Measurements from ENCODE around the gene EEFSEC. TPM values are rescaled to one million over a fixed set of nuclear protein-coding genes. Genes with fewer than 3 reads are reported as not detected.

Gene EEFSEC
- total RNA-seq, 2 experiments from 2014 or later: 21.7 to 23.1 TPM

GRCh38 chr3:128431803-128432300 is 278.6 kb downstream of the EEFSEC start:
- no peak overlapping the region for H3K4me3 Mint-ChIP-seq
- H3K4me1 Mint-ChIP-seq (ENCODE audit: low read depth): peaks cover 6% of the 10 kb centered on the region
- H3K27ac Mint-ChIP-seq: no peak overlapping the region
- H3K27me3 Mint-ChIP-seq (ENCODE audit: low read depth): peaks cover 44% of the 10 kb centered on the region
- no peaks in the 10 kb centered on the region for H3K36me3 Mint-ChIP-seq (ENCODE audit: low read depth)
- ATAC-seq (no peak), DNase-seq (no peak)
- ChIA-PET CTCF (no interaction called here), POLR2A (no interaction called here)
- H3K9me3 Mint-ChIP-seq (ENCODE audit: insufficient read depth): no peaks in the 10 kb centered on the region

- ATAC-seq (no peak), DNase-seq (no peak)
- H3K36me3 Mint-ChIP-seq (ENCODE audit: low read depth): no peaks in the 10 kb centered on the region
- no peaks in the 10 kb centered on the region for H3K9me3 Mint-ChIP-seq (ENCODE audit: insufficient read depth)
- no peak overlapping the region for H3K27ac Mint-ChIP-seq
- H3K4me1 Mint-ChIP-seq (ENCODE audit: low read depth): peaks cover 6% of the 10 kb centered on the region
- no peak overlapping the region for H3K4me3 Mint-ChIP-seq
- CTCF ChIA-PET: no interaction called here
- peaks cover 45% of the 10 kb centered on the region for H3K27me3 Mint-ChIP-seq (ENCODE audit: low read depth)
- POLR2A ChIA-PET: no interaction called here
Observed at GRCh38 chr3:128432301-128432970, 279.2 kb downstream of the EEFSEC start.

- Mint-ChIP-seq H3K4me3 (no peak overlapping the region), H3K9me3 (ENCODE audit: insufficient read depth) (no peaks in the 10 kb centered on the region), H3K36me3 (ENCODE audit: low read depth) (no peaks in the 10 kb centered on the region), H3K4me1 (ENCODE audit: low read depth) (peaks cover 6% of the 10 kb centered on the region), H3K27me3 (ENCODE audit: low read depth) (peaks cover 46% of the 10 kb centered on the region), H3K27ac (no peak overlapping the region)
- DNase-seq (no peak), ATAC-seq (no peak)
- POLR2A ChIA-PET: no interaction called here
- CTCF ChIA-PET: no interaction called here
Observed at GRCh38 chr3:128432971-128433836, 279.9 kb downstream of the EEFSEC start.

- POLR2A ChIA-PET: no interaction called here
- no peak overlapping the region for H3K27ac Mint-ChIP-seq
- peaks cover 46% of the 10 kb centered on the region for H3K27me3 Mint-ChIP-seq (ENCODE audit: low read depth)
- no peak for DNase-seq
- no peak for ATAC-seq
- no peaks in the 10 kb centered on the region for H3K9me3 Mint-ChIP-seq (ENCODE audit: insufficient read depth)
- H3K4me3 Mint-ChIP-seq: no peak overlapping the region
- peaks cover 6% of the 10 kb centered on the region for H3K4me1 Mint-ChIP-seq (ENCODE audit: low read depth)
- H3K36me3 Mint-ChIP-seq (ENCODE audit: low read depth): no peaks in the 10 kb centered on the region
- CTCF ChIA-PET: no interaction called here
Observed at GRCh38 chr3:128433837-128434165, 280.5 kb downstream of the EEFSEC start.

GRCh38 chr3:128434524-128434923 is 281.2 kb downstream of the EEFSEC start:
- CTCF ChIA-PET: no interaction called here

GRCh38 chr3:128435058-128435457 is 281.8 kb downstream of the EEFSEC start:
- H3K27ac Mint-ChIP-seq: no peak overlapping the region
- H3K36me3 Mint-ChIP-seq (ENCODE audit: low read depth): no peaks in the 10 kb centered on the region
- H3K4me1 Mint-ChIP-seq (ENCODE audit: low read depth): peaks cover 6% of the 10 kb centered on the region
- ChIA-PET POLR2A (interaction anchor here (1.0 kb wide), 1 partner anchor 35 kb away, joined by 4 read pairs; no protein-coding TSS in a partner anchor), CTCF (no interaction called here)
- ATAC-seq: no peak
- no peaks in the 10 kb centered on the region for H3K9me3 Mint-ChIP-seq (ENCODE audit: insufficient read depth)
- H3K4me3 Mint-ChIP-seq: no peak overlapping the region
- no peak for DNase-seq
- H3K27me3 Mint-ChIP-seq (ENCODE audit: low read depth): peaks cover 49% of the 10 kb centered on the region

More at GRCh38 chr3:128434524-128434923, 281.2 kb downstream of the EEFSEC start:
- Mint-ChIP-seq H3K27me3 (ENCODE audit: low read depth) (peaks cover 49% of the 10 kb centered on the region), H3K9me3 (ENCODE audit: insufficient read depth) (no peaks in the 10 kb centered on the region), H3K4me3 (no peak overlapping the region), H3K36me3 (ENCODE audit: low read depth) (no peaks in the 10 kb centered on the region), H3K27ac (no peak overlapping the region), H3K4me1 (ENCODE audit: low read depth) (peaks cover 6% of the 10 kb centered on the region)
- no peak for ATAC-seq
- no peak for DNase-seq
- POLR2A ChIA-PET: interaction anchor here (1.0 kb wide), 1 partner anchor 35 kb away, joined by 4 read pairs; no protein-coding TSS in a partner anchor

- DNase-seq: no peak
- no peak for ATAC-seq
- H3K4me3 Mint-ChIP-seq: no peak overlapping the region
- H3K36me3 Mint-ChIP-seq (ENCODE audit: low read depth): no peaks in the 10 kb centered on the region
- H3K9me3 Mint-ChIP-seq (ENCODE audit: insufficient read depth): no peaks in the 10 kb centered on the region
- ChIA-PET CTCF (no interaction called here), POLR2A (no interaction called here)
- H3K27me3 Mint-ChIP-seq (ENCODE audit: low read depth): peaks cover 46% of the 10 kb centered on the region
- H3K27ac Mint-ChIP-seq: no peak overlapping the region
- peaks cover 6% of the 10 kb centered on the region for H3K4me1 Mint-ChIP-seq (ENCODE audit: low read depth)
Observed at GRCh38 chr3:128435561-128435960, 282.3 kb downstream of the EEFSEC start.

GRCh38 chr3:128436214-128436613 is 282.9 kb downstream of the EEFSEC start:
- CTCF ChIA-PET: no interaction called here
- Mint-ChIP-seq H3K27me3 (ENCODE audit: low read depth) (peaks cover 40% of the 10 kb centered on the region), H3K4me1 (ENCODE audit: low read depth) (peaks cover 6% of the 10 kb centered on the region), H3K27ac (no peak overlapping the region), H3K4me3 (no peak overlapping the region), H3K36me3 (ENCODE audit: low read depth) (no peaks in the 10 kb centered on the region), H3K9me3 (ENCODE audit: insufficient read depth) (no peaks in the 10 kb centered on the region)
- DNase-seq (no peak), ATAC-seq (no peak)
- POLR2A ChIA-PET: no interaction called here

- ATAC-seq: no peak
- H3K4me1 Mint-ChIP-seq (ENCODE audit: low read depth): no peaks in the 10 kb centered on the region
- CTCF ChIA-PET: interaction anchor here (1.0 to 1.9 kb wide), 4 partner anchors 10 to 179 kb away, joined by 3 to 8 read pairs (median 5); no protein-coding TSS in a partner anchor
Observed at GRCh38 chr3:128438488-128439072, 285.3 kb downstream of the EEFSEC start.

GRCh38 chr3:128439226-128439625 is 285.9 kb downstream of the EEFSEC start:
- ATAC-seq (no peak), DNase-seq (no peak)
- ChIA-PET CTCF (interaction anchor here (1.0 to 1.9 kb wide), 3 partner anchors 9 to 178 kb away, joined by 3 to 8 read pairs (median 7); no protein-coding TSS in a partner anchor), POLR2A (no interaction called here)
- H3K27me3 Mint-ChIP-seq (ENCODE audit: low read depth): peaks cover 27% of the 10 kb centered on the region
- H3K4me1 Mint-ChIP-seq (ENCODE audit: low read depth): no peaks in the 10 kb centered on the region
- H3K9me3 Mint-ChIP-seq (ENCODE audit: insufficient read depth): no peaks in the 10 kb centered on the region
- H3K36me3 Mint-ChIP-seq (ENCODE audit: low read depth): no peaks in the 10 kb centered on the region
- no peak overlapping the region for H3K4me3 Mint-ChIP-seq
- no peak overlapping the region for H3K27ac Mint-ChIP-seq

More at GRCh38 chr3:128438488-128439072, 285.3 kb downstream of the EEFSEC start:
- Mint-ChIP-seq H3K27ac (no peak overlapping the region), H3K9me3 (ENCODE audit: insufficient read depth) (no peaks in the 10 kb centered on the region), H3K27me3 (ENCODE audit: low read depth) (peaks cover 29% of the 10 kb centered on the region), H3K4me3 (no peak overlapping the region), H3K36me3 (ENCODE audit: low read depth) (no peaks in the 10 kb centered on the region)
- POLR2A ChIA-PET: no interaction called here
- no peak for DNase-seq

GRCh38 chr3:128442070-128442469 is 288.8 kb downstream of the EEFSEC start:
- Mint-ChIP-seq H3K36me3 (ENCODE audit: low read depth) (peaks cover 4% of the 10 kb centered on the region), H3K27me3 (ENCODE audit: low read depth) (peaks cover 25% of the 10 kb centered on the region), H3K27ac (no peak overlapping the region), H3K4me1 (ENCODE audit: low read depth) (peaks cover 3% of the 10 kb centered on the region), H3K9me3 (ENCODE audit: insufficient read depth) (peaks cover 4% of the 10 kb centered on the region), H3K4me3 (no peak overlapping the region)
- ChIA-PET CTCF (no interaction called here), POLR2A (no interaction called here)
- ATAC-seq (no peak), DNase-seq (no peak)

GRCh38 chr3:128442949-128443348 is 289.7 kb downstream of the EEFSEC start:
- no peak overlapping the region for H3K27ac Mint-ChIP-seq
- peaks cover 12% of the 10 kb centered on the region for H3K4me1 Mint-ChIP-seq (ENCODE audit: low read depth)

More at GRCh38 chr3:128442949-128443348, 289.7 kb downstream of the EEFSEC start:
- no peak for DNase-seq
- ChIA-PET CTCF (no interaction called here), POLR2A (no interaction called here)
- no peak for ATAC-seq
- Mint-ChIP-seq H3K9me3 (ENCODE audit: insufficient read depth) (peaks cover 8% of the 10 kb centered on the region), H3K36me3 (ENCODE audit: low read depth) (peaks cover 10% of the 10 kb centered on the region), H3K4me3 (no peak overlapping the region), H3K27me3 (ENCODE audit: low read depth) (peaks cover 19% of the 10 kb centered on the region)
